Astrocyte of the hippocampus (primary cell): ENCODE data around the gene BACH2.
A peak's percentile ranks its signal among the peaks of the same experiment; 100 is the strongest.
"Not testable (repeated sequence)": the region's sequence is repeated elsewhere in the genome, so short reads cannot be mapped to it uniquely, and the experiment has no call there.

Source experiments
- DNase-seq: peaks from one replicate; pipeline ENCODE4 v3.0.0; 2011; ENCODE audit warnings: low read depth, low spot score

Gene BACH2

DNA sequence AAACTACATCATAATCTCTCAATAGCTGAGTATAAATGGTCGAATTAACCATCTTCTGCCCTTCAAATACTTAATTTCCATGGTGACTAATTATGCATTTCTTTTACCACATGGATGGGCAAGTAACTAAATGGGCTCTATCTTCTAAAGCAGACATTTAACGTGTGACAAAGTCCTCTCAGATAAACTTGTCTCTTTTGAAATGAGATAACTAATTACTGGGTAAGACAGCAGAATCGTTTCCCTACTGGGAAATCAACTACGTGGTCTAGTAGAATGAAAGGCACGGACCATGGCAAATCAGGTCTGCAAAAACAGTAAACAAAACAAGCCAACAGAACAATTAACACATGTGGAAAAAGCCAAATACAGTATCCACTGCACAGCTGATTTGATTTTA lies 137.7 kb downstream of the BACH2 start:
- no peak for DNase-seq

DNA sequence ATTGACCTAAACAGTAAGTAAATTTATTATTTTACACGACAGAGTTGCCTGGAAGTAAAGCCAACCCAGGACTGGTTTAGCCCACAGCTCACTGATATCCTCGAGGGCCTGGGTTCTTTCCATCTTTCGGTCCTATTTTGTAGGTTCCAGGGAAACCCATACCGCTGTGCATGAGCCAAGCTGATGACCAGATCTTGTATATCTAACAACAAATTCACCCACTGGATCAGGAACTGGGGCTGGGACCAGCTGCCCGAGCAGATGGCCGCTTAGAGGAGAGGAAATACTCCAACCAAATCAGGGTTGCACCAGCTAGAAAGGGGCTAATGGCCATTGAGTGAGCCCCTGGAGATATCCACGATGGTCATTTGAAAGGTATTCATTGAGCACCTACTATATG lies 139.2 kb downstream of the BACH2 start:
- no peak for DNase-seq

DNA sequence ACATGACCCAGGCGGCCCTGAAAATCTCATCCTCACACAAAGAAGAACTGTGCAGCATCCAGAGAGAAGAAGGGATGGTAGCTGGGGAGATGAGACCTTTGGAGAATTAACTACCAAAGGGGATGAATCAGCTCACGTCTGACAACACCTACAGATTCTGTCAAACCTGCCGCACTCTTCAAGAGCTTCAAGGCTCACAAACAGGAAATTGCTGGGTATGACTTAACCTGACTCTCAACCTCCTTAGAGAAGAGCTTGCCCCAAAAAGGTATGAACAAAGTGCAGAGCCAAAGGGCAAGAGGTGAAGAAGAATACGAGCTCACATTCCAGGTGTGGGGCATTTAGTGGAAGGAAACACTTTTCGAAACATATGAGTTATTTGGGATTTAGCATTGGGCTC lies 139.8 kb downstream of the BACH2 start:
- DNase-seq = no peak

DNA sequence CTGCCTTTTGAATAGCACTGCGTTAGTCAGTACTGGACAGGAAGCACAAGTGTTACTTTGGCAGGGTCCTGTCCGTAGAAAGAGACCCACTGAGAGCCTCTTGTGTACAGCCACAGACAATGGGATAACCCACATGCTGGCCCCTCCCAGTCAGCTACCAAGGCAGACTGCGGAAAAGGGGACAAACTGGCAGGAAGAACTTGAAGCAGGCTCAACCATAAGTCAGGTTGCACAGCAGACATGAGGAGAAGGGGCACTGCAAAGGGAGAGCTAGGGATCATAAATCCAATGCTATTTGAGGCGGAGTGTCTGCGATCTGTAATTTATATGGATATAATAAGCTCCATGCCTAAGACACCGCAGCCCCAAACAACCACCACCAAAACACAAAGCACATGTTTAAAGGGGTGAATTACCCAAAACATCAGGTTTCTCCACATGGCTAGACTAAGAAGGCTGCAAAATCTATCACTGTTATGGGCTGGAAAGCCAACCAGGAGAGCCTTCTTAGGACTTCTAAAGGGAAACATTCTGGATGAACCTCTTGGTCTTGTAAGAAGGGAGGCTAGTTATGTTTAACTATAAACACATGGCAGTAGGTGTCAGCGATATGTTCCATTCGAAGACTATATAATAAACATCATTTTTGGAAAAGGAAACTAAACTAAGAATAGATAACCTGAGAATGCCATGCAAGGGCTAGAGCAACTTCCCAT lies 141.7 kb downstream of the BACH2 start:
- no peak for DNase-seq

DNA sequence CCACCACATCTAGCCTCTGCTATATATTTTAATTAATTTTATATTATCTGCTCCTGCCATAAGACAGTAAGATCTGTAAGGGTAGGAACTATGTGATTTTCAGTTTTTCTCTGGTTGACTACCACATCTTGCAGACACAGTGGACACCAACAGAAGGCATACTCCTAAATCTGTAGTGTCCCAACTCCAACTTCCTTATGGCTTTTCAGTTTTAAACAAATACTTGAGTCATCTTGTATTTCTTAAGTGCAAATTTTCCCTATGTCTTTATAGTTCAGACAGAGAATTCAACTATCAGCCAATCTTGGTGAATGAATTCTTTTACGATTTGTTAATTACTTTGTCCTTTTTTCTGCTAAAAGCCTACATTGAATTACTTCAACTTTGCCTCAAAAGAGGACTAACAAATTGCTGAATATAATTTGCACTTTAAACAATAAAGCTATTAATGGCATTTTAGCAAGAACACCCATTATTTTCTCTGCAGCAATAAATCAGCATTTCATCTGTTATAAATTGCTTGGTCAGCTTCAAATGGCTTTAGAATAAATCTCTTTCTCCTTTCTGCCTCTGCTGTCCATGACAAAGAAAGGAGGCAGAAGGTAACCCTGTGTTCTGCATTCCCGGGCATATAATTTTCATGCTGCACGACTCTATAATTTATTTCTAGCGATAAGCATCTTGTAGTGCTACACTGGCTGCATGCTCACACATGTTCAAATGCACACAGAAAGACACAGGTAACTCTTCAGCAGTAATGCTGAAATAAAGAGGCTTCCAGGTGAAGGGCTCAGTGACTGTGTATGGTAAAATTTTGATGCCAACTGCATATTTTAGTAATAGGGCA lies 144.8 kb downstream of the BACH2 start:
- no peak for DNase-seq

DNA sequence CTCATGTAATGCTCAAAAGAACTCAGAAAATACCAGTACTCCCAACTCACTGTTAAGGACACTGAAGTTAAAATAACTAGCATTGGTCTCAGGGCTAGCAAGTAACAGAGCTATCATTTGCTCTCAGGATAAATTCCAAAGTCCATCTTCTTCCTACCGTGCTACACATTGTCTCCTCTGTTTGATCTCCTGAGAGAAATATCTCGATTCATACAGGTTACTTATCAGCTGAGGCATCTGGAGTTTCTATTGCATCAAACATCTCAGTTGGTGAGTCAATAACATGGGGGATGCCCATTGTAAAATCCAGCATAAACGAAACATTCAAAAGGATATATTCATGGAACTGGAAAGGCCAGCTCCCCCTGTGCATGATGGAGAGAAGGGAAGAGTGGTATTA lies 147.4 kb downstream of the BACH2 start:
- DNase-seq = no peak

DNA sequence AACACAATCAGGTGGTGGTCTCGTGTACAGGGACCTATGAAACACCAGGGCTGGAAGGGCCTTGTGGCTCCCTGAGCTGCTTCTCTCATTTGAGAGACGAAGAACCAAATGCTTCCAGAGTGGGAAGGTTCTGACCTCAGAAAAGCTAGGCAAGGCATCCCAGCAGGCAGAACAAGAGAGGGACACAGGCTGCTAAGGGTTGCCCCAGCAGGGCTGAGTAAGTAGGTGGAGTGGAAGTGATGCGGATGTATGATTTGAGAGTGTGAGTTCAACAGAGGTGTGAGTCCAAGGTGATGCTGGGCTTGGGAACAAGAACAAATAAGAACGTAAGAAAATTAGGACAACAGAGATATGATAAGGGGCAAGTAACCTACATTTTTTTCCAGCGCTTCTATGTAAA lies 147.8 kb downstream of the BACH2 start:
- DNase-seq = no peak

DNA sequence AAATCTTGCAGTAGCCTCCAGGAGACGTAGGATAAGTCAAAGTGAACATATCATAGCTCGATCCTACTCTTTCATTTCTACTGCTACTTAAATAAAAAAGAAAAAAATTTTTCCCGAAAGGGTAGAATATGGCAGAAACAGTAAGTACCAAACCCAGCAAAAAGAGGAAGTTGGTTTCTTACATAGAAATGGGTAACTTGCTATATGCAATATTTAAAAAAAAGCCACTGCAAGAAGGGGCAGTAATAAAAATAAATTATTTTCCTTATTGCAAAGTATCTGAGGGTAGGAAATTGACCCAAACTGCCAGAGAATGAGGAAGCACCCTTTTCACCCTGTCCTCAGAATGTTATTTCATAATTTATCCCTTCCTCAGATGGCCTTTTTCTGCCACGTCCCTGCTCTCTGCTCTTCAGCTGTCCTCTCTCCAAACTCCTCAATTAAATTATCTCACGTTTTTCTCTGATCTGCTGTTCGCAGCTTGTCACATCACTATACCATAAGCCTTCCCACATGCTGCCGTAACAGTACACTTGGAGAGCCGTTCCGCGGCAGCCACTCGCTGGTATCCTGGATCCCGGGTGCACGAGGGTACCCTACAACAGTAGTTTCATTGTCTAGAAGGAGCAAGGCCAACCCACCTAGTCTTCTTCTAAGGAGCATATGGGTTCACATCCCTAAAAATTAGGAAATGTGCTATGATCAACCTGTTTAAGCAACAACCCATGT lies 149.6 kb downstream of the BACH2 start:
- DNase-seq = no peak

DNA sequence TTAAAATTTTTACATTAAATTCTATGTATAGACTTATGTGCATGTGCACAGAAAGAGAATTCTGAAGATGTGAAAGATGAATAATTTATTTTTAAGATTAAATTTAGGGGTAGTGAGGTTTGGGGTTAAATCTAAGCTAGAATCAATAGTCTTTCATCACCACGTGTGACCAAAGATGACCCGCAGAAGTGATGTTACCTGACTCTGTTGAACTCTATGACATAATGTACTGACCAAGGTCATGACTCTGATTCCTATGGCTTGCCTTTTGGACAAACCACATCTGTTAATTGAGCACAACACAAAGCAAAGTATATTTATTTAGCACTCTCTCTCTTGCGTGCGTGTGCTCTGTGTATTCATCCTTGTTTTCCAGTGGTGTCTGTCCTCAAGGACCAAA lies 150.6 kb downstream of the BACH2 start:
- no peak for DNase-seq

DNA sequence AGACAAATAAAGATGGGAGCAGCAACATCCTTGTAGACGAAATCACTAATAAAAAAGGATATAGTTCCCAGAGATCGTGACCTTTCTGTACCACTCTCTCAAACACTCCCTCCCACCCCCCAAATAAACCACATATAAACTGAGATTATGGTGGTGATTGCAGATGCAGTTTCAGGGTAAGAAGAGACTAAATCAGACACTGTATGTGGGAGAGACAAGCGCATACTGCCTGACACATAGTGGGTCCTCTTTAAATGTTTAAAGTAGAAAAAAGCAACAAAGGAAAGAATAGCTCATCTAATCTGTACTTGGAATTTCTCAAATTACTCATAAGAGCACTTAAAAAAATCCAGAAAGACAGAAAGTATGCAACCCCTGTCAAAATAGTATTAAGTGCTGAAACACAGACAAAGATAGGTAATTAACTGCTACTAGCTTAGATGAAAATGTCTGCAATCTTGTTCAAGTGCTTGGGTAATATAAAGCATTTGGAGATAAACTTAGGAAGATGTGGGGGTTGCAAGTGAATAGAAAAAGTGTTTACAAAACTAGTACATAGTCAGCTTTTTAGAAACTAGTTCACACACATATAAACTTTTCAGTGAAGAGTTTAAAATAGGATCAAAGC lies 151.6 kb downstream of the BACH2 start:
- no peak for DNase-seq

DNA sequence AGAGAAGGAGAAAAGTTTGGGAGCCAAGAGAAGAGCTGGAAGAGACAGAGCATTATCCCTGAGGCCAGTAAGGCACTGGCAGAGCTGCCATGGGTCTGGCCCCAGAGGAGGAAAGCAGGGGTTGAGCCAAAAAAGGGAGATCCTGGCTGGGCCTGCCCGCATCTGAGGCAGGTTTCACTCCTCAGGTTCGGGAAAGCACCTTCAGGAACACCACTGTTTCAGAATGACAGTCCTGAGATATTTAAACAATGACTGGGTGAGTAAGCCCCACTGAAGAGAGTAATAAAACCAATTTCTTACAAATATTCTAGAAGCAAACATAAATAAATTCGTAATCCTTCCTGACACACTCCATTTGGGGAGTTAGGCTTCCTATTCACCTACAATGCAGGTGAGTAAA lies 152.2 kb downstream of the BACH2 start:
- DNase-seq = no peak

DNA sequence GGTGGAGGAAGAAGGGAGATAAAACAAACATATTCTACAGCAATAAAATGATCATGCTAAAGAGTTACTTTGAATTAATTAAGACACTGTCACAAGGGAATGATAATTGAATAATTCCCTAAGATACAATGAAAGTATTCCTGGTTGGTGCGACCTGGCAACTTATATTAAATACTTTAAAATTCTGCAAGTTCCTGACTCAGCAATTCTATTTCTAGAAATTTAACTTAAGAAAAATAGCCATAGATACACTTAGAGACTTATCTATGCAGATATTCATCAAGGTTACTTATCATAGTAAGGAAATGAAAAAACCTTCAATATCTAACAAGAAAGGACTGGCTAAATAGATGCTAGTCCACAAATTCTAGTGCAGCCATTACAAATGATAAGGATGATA lies 156.0 kb downstream of the BACH2 start:
- DNase-seq = no peak

DNA sequence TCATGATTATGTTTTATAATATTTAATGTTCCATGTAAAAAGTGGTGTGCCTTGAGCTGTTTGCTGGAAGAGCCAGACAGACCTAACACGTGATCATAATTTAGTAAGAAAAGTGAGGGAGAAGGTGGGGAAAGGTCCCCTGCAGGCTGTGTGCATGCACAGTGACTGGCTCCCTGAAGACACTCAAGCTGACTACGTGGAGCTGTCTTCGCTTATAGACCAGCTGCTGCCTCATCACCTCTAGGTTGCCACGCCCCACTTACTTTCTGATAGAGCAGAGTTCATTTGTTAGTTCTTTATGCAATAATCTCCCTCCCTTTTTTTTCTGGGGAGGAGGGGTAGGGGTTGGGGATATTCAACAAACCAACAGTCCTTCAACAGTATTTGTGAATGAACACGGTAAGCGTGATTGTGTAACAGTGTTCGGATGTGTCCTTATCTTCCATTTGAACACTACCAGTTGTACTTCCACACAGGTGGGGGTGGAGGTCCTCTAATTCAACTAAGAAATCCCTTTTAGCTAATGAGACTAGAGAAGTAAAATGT lies 157.3 kb downstream of the BACH2 start:
- no peak for DNase-seq

DNA sequence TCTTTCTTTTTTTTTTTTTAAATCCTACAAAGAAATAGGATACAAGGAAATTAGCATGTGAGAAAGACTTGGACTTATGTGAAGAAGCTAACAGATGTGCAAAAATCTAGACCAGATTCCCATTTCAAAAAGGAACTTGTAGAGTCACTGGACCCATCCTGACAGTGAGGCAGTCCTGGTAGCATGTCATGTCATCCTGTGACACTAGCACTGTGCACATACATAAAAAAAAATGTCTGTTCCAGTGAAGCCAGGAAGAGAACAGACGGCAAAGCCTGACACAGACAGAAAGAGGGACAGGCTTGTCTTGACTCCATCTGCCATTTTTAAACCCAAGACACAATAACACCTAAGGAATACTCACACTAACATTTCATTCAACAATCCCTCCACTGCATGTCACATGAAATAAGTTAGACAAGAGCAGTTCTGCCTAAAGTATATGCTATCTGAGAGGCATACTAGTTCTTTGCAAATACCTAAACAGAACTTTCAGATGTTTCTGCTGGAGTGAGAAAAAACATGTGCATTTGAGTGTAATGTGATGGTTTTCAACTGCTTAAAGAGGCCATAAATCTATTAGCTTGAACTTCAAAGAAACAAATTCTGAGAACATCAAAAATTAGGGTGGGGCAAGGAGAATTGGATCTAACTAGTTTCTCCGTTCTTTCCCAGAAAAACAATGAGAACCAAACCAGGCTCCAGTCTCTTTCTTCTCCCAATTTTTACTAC lies 159.6 kb downstream of the BACH2 start:
- no peak for DNase-seq

DNA sequence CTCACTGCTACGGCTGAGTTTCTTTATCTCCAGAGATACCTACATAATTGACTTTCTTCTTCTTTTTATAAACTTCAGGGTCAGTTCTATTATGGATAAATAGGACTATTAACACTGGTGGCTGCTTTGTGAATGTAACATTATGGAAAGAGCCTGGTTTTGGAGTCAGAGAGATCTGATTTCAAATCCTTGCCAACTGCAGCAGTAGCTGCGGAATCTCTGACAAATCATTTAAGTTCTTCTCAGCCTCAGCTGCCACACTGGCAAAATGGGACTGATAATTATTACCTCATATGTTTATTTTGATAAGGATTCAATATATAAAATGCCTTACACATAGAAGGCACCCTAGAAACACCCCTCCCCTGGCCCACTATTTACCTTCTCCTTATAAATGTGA lies 160.5 kb downstream of the BACH2 start:
- DNase-seq = no peak

DNA sequence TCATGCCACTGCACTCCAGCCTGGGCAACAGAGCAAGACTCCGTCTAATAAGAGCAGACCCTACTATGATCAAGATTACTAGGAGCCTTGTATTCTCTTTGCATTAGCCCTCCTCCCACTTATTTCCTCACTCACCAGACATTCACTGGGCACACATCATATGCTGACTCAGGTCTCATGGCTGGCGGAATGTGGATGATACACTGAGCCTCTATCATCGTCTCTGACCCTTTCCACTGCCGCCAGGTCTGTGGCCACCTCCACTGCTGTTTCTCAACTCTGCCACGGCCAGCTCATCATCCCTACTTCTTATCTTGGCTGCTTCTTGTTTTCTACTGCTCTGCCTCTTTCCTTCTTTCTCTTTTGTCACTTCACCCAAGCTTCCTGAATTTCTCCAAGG lies 161.0 kb downstream of the BACH2 start:
- peak; percentile 82 for DNase-seq

DNA sequence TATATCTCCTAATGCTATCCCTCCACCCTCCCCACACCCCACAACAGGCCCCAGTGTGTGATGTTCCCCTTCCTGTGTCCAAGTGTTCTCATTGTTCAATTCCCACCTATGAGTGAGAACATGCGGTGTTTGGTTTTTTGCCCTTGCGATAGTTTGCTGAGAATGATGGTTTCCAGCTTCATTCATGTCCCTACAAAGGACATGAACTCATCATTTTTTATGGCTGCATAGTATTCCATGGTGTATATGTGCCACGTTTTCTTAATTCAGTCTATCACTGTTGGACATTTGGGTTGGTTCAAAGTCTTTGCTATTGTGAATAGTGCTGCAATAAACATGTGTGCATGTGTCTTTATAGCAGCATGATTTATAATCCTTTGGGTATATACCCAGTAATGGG lies 163.0 kb downstream of the BACH2 start:
- DNase-seq = not testable (repeated sequence)

DNA sequence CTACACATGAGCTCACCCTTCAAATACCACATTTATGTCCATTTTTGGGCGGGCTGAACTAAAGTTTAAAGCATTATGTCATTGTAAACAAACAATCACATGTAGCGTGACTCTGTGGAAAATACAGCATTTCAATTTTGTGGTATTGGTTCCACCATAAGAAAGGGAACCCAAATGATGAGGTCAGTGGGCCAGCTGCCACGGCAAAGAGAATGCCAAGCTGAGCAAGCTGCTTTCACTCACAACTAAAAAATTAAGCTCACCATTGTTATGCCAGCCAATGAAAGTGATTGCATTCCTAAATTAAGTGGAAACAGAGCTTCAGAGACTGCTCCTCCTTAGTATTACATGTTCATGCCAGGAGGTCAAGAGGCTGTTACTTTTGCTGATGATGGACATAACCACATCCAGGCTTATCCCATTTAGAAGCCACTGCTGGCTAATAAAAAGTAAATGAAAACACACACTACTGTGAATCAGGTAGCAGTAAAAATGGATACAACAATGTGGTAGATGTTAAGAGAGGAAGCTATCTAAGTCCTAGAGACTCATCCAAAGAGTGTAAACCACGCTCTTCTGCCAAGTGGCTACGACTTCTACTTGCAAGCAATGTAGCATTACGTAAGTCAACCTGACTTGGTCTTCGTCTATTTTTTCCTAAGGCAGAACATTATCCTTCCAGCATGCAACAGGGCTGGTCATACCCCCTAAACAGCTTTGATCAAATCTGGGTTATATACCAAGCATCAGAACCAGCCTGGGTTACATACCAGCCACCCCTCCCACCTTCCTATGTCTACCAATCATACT lies 164.8 kb downstream of the BACH2 start:
- peak; percentile 96 for DNase-seq

DNA sequence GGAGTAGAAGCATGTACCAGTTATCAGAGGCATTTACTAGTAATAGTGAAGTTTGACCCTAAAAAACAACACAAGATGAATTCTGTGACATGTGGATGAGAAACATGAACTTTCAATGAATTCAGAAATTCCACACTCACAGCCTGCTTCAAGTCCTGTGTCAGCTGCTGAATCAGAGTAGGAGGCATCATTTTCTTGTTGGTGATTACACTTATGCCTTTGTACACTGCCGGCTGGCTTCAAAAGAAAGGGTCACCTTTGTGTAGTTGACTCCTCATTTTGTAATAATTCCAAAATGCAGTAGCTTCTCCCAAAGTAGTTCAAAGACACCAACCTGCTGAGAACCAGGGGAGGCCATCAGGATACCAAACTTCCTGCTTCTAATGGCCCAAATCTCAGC lies 165.5 kb downstream of the BACH2 start:
- DNase-seq = no peak

DNA sequence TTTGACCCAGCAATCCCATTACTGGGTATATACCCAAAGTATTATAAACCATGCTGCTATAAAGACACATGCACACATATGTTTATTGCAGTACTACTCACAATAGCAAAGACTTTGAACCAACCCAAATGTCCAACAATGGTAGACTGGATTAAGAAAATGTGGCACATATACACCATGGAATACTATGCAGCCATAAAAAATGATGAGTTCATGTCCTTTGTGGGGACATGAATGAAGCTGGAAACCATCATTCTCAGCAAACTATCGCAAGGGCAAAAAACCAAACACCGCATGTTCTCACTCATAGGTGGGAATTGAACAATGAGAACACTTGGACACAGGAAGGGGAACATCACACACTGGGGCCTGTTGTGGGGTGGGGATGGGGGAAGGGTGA lies 168.0 kb downstream of the BACH2 start:
- not testable (repeated sequence) for DNase-seq
